Measurements from ENCODE around the gene PTPN14. TPM values are rescaled to one million over a fixed set of nuclear protein-coding genes. Genes with fewer than 3 reads are reported as not detected.
"Not testable (repeated sequence)": the region's sequence is repeated elsewhere in the genome, so short reads cannot be mapped to it uniquely, and the experiment has no call there.

Gene PTPN14
- total RNA-seq, 1 experiment from 2014 or later = 15.7 TPM

GRCh38 chr1:214498021-214498420, 53.4 kb downstream of the PTPN14 start:
- Histone ChIP-seq H3K36me3 (replicated peaks; ENCODE audit: control insufficient read depth, insufficient read depth, low read length) (no peaks in the 10 kb centered on the region), H3K4me3 (ENCODE audit: insufficient read depth, low read depth, low read length) (no peak overlapping the region), H3K27me3 (ENCODE audit: control insufficient read depth, insufficient read depth, low read length) (no peaks in the 10 kb centered on the region)
- DNase-seq = no peak

- DNase-seq = no peak
- no peaks in the 10 kb centered on the region for H3K27me3 ChIP-seq (ENCODE audit: control insufficient read depth, insufficient read depth, low read length)
- no peak overlapping the region for H3K4me3 ChIP-seq (ENCODE audit: insufficient read depth, low read depth, low read length)
- no peaks in the 10 kb centered on the region for H3K36me3 ChIP-seq (replicated peaks; ENCODE audit: control insufficient read depth, insufficient read depth, low read length)
Observed at GRCh38 chr1:214496126-214496525, 55.3 kb downstream of the PTPN14 start.

GRCh38 chr1:214494706-214495105, 56.7 kb downstream of the PTPN14 start:
- Histone ChIP-seq H3K36me3 (replicated peaks; ENCODE audit: control insufficient read depth, insufficient read depth, low read length) (no peaks in the 10 kb centered on the region), H3K4me3 (ENCODE audit: insufficient read depth, low read depth, low read length) (no peak overlapping the region), H3K27me3 (ENCODE audit: control insufficient read depth, insufficient read depth, low read length) (no peaks in the 10 kb centered on the region)
- DNase-seq = no peak

GRCh38 chr1:214494179-214494578, 57.2 kb downstream of the PTPN14 start:
- H3K27me3 ChIP-seq (ENCODE audit: control insufficient read depth, insufficient read depth, low read length); H3K4me3 ChIP-seq (ENCODE audit: insufficient read depth, low read depth, low read length); DNase-seq; H3K36me3 ChIP-seq (replicated peaks; ENCODE audit: control insufficient read depth, insufficient read depth, low read length): not testable (repeated sequence)

GRCh38 chr1:214493126-214493796, 58.1 kb downstream of the PTPN14 start:
- H3K4me3 ChIP-seq (ENCODE audit: insufficient read depth, low read depth, low read length) = no peak overlapping the region
- H3K36me3 ChIP-seq (replicated peaks; ENCODE audit: control insufficient read depth, insufficient read depth, low read length) = no peaks in the 10 kb centered on the region
- no peaks in the 10 kb centered on the region for H3K27me3 ChIP-seq (ENCODE audit: control insufficient read depth, insufficient read depth, low read length)
- DNase-seq = no peak

- DNase-seq = no peak
- H3K36me3 ChIP-seq (replicated peaks; ENCODE audit: control insufficient read depth, insufficient read depth, low read length) = no peaks in the 10 kb centered on the region
- H3K4me3 ChIP-seq (ENCODE audit: insufficient read depth, low read depth, low read length) = no peak overlapping the region
- H3K27me3 ChIP-seq (ENCODE audit: control insufficient read depth, insufficient read depth, low read length) = no peaks in the 10 kb centered on the region
Observed at GRCh38 chr1:214492401-214493075, 58.9 kb downstream of the PTPN14 start.

GRCh38 chr1:214491468-214492146, 59.8 kb downstream of the PTPN14 start:
- Histone ChIP-seq H3K36me3 (replicated peaks; ENCODE audit: control insufficient read depth, insufficient read depth, low read length) (no peaks in the 10 kb centered on the region), H3K27me3 (ENCODE audit: control insufficient read depth, insufficient read depth, low read length) (no peaks in the 10 kb centered on the region), H3K4me3 (ENCODE audit: insufficient read depth, low read depth, low read length) (no peak overlapping the region)
- peak; percentile 44 for DNase-seq

GRCh38 chr1:214485151-214485550, 66.3 kb downstream of the PTPN14 start:
- Histone ChIP-seq H3K4me3 (ENCODE audit: insufficient read depth, low read depth, low read length) (no peak overlapping the region), H3K27me3 (ENCODE audit: control insufficient read depth, insufficient read depth, low read length) (no peaks in the 10 kb centered on the region), H3K36me3 (replicated peaks; ENCODE audit: control insufficient read depth, insufficient read depth, low read length) (no peaks in the 10 kb centered on the region)
- DNase-seq = no peak

GRCh38 chr1:214483180-214483579, 68.2 kb downstream of the PTPN14 start:
- not testable (repeated sequence) for H3K36me3 ChIP-seq (replicated peaks; ENCODE audit: control insufficient read depth, insufficient read depth, low read length); H3K4me3 ChIP-seq (ENCODE audit: insufficient read depth, low read depth, low read length); H3K27me3 ChIP-seq (ENCODE audit: control insufficient read depth, insufficient read depth, low read length); DNase-seq

- not testable (repeated sequence) for H3K27me3 ChIP-seq (ENCODE audit: control insufficient read depth, insufficient read depth, low read length); H3K36me3 ChIP-seq (replicated peaks; ENCODE audit: control insufficient read depth, insufficient read depth, low read length); H3K4me3 ChIP-seq (ENCODE audit: insufficient read depth, low read depth, low read length); DNase-seq
Observed at GRCh38 chr1:214481983-214482634, 69.3 kb downstream of the PTPN14 start.

GRCh38 chr1:214476986-214477870, 74.2 kb downstream of the PTPN14 start:
- Histone ChIP-seq H3K36me3 (replicated peaks; ENCODE audit: control insufficient read depth, insufficient read depth, low read length) (no peaks in the 10 kb centered on the region), H3K27me3 (ENCODE audit: control insufficient read depth, insufficient read depth, low read length) (no peaks in the 10 kb centered on the region), H3K4me3 (ENCODE audit: insufficient read depth, low read depth, low read length) (no peak overlapping the region)
- no peak for DNase-seq

- no peak for DNase-seq
- H3K27me3 ChIP-seq (ENCODE audit: control insufficient read depth, insufficient read depth, low read length) = no peaks in the 10 kb centered on the region
- no peak overlapping the region for H3K4me3 ChIP-seq (ENCODE audit: insufficient read depth, low read depth, low read length)
- no peaks in the 10 kb centered on the region for H3K36me3 ChIP-seq (replicated peaks; ENCODE audit: control insufficient read depth, insufficient read depth, low read length)
Observed at GRCh38 chr1:214476229-214476985, 75.0 kb downstream of the PTPN14 start.

GRCh38 chr1:214475746-214476145, 75.7 kb downstream of the PTPN14 start:
- DNase-seq = no peak
- Histone ChIP-seq H3K27me3 (ENCODE audit: control insufficient read depth, insufficient read depth, low read length) (no peaks in the 10 kb centered on the region), H3K36me3 (replicated peaks; ENCODE audit: control insufficient read depth, insufficient read depth, low read length) (no peaks in the 10 kb centered on the region), H3K4me3 (ENCODE audit: insufficient read depth, low read depth, low read length) (no peak overlapping the region)
